KMS-11 (cell line): ENCODE measurements around the gene ERICH3.

Experiments used
- H2AFZ ChIP-seq: fragments of 200-600 bp; sonication (generic); 2 replicates; pipeline ENCODE4 v1.6.1; 2016; ENCODE audit warnings: antibody characterized with exemption, mixed run types, low read depth
- H3K27ac ChIP-seq: fragments of 200-600 bp; sonication (generic); 2 replicates; pipeline ENCODE4 v1.6.1; 2016; ENCODE audit warnings: mild to moderate bottlenecking, mixed run types
- H3K27me3 ChIP-seq: fragments of 200-600 bp; sonication (generic); 2 replicates; pipeline ENCODE4 v1.6.1; 2017; ENCODE audit warnings: mild to moderate bottlenecking, low read depth, mixed run types, moderate library complexity; ENCODE audit not compliant: insufficient read depth
- H3K36me3 ChIP-seq: fragments of 200-600 bp; sonication (generic); 2 replicates; pipeline ENCODE4 v1.6.1; 2017; ENCODE audit warnings: mild to moderate bottlenecking, mixed run types; ENCODE audit not compliant: insufficient read depth
- H3K4me1 ChIP-seq: fragments of 200-600 bp; sonication (generic); 2 replicates; pipeline ENCODE4 v1.6.1; 2016; ENCODE audit warnings: mild to moderate bottlenecking, low read depth, mixed run types; ENCODE audit not compliant: poor library complexity, severe bottlenecking
- H3K4me2 ChIP-seq: fragments of 200-600 bp; sonication (generic); 2 replicates; pipeline ENCODE4 v1.7.0; 2016; ENCODE audit warnings: mild to moderate bottlenecking, mixed run types
- H3K4me3 ChIP-seq: fragments of 200-600 bp; sonication (generic); IDR thresholded peaks from 2 replicates; pipeline ENCODE4 v1.6.1; 2017; ENCODE audit warnings: low read depth, low read length, mixed read lengths; ENCODE audit not compliant: insufficient read depth
- H3K79me2 ChIP-seq: fragments of 200-600 bp; sonication (generic); 2 replicates; pipeline ENCODE4 v1.6.1; 2016; ENCODE audit warnings: low read depth, mixed run types; ENCODE audit not compliant: insufficient read depth
- H3K9ac ChIP-seq: fragments of 200-600 bp; sonication (generic); 2 replicates; pipeline ENCODE4 v1.6.1; 2016; ENCODE audit warnings: mild to moderate bottlenecking, mixed run types
- H4K20me1 ChIP-seq: fragments of 200-600 bp; sonication (generic); 2 replicates; pipeline ENCODE4 v1.6.1; 2016; ENCODE audit warnings: mild to moderate bottlenecking, mixed run types; ENCODE audit not compliant: insufficient read depth
- TF ChIP-seq, protein P1 (sequence below): fragments of 200-600 bp; sonication (generic); conservative IDR thresholded peaks from 2 replicates; pipeline ENCODE4 v1.6.1; 2017; ENCODE audit warnings: low read depth, mild to moderate bottlenecking, antibody characterized with exemption, low read length, moderate library complexity, mixed read lengths

The ERICH3 gene

DNA sequence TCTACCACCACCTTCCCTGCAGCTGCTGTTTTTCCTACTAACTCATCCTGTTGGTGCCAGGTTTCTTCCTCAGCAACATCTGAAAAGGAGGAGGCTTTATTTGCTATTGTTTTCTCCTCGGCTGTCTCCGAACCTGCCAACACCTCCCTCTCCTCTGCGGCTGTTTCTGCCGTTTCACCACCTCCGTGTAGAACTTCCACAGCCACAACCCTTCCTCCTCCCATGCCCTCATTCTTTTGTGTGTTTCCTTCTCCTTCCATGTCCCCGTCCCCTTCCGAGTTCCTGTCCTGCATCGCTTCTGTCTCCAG is 102.1 kb downstream of the ERICH3 start:
- no peaks in the 10 kb centered on the region for H3K36me3 ChIP-seq
- no peak overlapping the region for H3K9ac ChIP-seq

DNA sequence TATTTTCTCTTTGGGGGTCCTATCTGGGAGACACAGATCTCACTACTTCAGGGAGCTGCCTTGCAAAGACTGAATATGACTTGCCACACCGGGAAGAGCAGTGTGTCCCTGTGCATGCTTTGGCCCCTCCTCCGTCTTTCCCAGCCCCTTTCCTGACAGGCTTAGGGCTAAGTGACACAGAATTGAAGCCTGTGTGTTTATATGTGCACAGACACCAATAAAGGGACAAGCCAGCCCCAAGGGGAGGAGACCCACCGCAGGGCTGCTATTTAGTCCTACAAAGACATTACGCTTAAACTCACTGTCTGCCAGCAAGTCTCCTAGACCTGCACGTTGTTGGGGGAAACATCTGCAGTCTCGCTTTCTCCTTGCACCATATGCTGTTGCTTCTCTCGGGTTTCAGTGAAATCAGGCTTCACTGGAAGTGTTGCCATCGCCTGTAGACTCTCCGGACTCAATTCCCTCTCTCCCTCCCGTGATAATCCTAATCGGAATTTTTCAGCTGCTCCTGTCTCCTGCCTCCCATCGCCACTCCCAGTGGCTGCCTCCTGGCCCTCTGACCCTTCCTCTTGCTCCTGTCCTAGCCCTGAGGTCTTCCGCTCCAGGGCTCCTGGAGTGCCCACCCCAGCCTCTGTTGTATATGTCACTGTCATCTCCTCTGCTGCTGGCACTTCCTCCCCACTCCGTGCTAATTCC is 102.6 kb downstream of the ERICH3 start:
- H3K4me1 ChIP-seq: no peaks in the 10 kb centered on the region
- H2AFZ ChIP-seq: no peak overlapping the region
- no peaks in the 10 kb centered on the region for H3K79me2 ChIP-seq
- no peak overlapping the region for H3K4me2 ChIP-seq
- H3K9ac ChIP-seq: no peak overlapping the region
- H3K27me3 ChIP-seq: no peaks in the 10 kb centered on the region
- no peak overlapping the region for H3K27ac ChIP-seq
- H3K4me3 ChIP-seq: no peak overlapping the region
- no peaks in the 10 kb centered on the region for H4K20me1 ChIP-seq
- TF ChIP-seq, protein P1, sequence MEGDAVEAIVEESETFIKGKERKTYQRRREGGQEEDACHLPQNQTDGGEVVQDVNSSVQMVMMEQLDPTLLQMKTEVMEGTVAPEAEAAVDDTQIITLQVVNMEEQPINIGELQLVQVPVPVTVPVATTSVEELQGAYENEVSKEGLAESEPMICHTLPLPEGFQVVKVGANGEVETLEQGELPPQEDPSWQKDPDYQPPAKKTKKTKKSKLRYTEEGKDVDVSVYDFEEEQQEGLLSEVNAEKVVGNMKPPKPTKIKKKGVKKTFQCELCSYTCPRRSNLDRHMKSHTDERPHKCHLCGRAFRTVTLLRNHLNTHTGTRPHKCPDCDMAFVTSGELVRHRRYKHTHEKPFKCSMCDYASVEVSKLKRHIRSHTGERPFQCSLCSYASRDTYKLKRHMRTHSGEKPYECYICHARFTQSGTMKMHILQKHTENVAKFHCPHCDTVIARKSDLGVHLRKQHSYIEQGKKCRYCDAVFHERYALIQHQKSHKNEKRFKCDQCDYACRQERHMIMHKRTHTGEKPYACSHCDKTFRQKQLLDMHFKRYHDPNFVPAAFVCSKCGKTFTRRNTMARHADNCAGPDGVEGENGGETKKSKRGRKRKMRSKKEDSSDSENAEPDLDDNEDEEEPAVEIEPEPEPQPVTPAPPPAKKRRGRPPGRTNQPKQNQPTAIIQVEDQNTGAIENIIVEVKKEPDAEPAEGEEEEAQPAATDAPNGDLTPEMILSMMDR: no peak
- no peaks in the 10 kb centered on the region for H3K36me3 ChIP-seq

More for the DNA sequence above, 102.1 kb downstream of the ERICH3 start:
- H3K4me1 ChIP-seq: no peaks in the 10 kb centered on the region
- no peak overlapping the region for H2AFZ ChIP-seq
- no peaks in the 10 kb centered on the region for H3K79me2 ChIP-seq
- TF ChIP-seq, protein P1: no peak
- H3K4me2 ChIP-seq: no peak overlapping the region
- no peak overlapping the region for H3K27ac ChIP-seq
- H4K20me1 ChIP-seq: no peaks in the 10 kb centered on the region
- no peaks in the 10 kb centered on the region for H3K27me3 ChIP-seq
- no peak overlapping the region for H3K4me3 ChIP-seq

- Histone ChIP-seq H3K4me1 (no peaks in the 10 kb centered on the region), H4K20me1 (no peaks in the 10 kb centered on the region), H3K79me2 (no peaks in the 10 kb centered on the region), H3K4me2 (no peak overlapping the region), H2AFZ (no peak overlapping the region), H3K4me3 (no peak overlapping the region), H3K27me3 (no peaks in the 10 kb centered on the region), H3K27ac (no peak overlapping the region), H3K36me3 (no peaks in the 10 kb centered on the region), H3K9ac (no peak overlapping the region)
- TF ChIP-seq, protein P1: no peak
Observed at GRCh38 chr1:74549932-74550331, 123.7 kb downstream of the ERICH3 start.

GRCh38 chr1:74548961-74549750 is 124.4 kb downstream of the ERICH3 start:
- H3K79me2 ChIP-seq: no peaks in the 10 kb centered on the region

More at GRCh38 chr1:74548961-74549750, 124.4 kb downstream of the ERICH3 start:
- Histone ChIP-seq H3K9ac (no peak overlapping the region), H4K20me1 (no peaks in the 10 kb centered on the region), H3K4me1 (no peaks in the 10 kb centered on the region), H3K4me3 (no peak overlapping the region), H3K4me2 (no peak overlapping the region), H2AFZ (no peak overlapping the region), H3K36me3 (no peaks in the 10 kb centered on the region), H3K27me3 (no peaks in the 10 kb centered on the region), H3K27ac (no peak overlapping the region)
- TF ChIP-seq, protein P1: no peak
